ENCODE measurements around the gene KRTAP5-5. TPM values are rescaled to one million over a fixed set of nuclear protein-coding genes. Genes with fewer than 3 reads are reported as not detected.
"Not testable (repeated sequence)": the region's sequence is repeated elsewhere in the genome, so short reads cannot be mapped to it uniquely, and the experiment has no call there.

Gene KRTAP5-5
- total and polyA plus RNA-seq, 7 experiments from 2014 or later: not detected

- POLR2A ChIA-PET: no interaction called here
- H3K27ac ChIP-seq (ENCODE audit: low read depth, low read length): no peak overlapping the region
- Mint-ChIP-seq H3K4me3 (no peak overlapping the region), H3K36me3 (no peaks in the 10 kb centered on the region), H3K27ac (no peak overlapping the region), H3K4me1 (peaks cover 5 to 14% (median 8%) of the 10 kb centered on the region in 7 donors), H3K9me3 (no peaks in the 10 kb centered on the region), H3K27me3 (peaks cover 42 to 79% (median 52%) of the 10 kb centered on the region in 5 donors)
- ATAC-seq (no peak), DNase-seq (no peak)
- intact Hi-C loops (cut with micrococcal nuclease): no loop called here
- CTCF ChIA-PET: interaction anchor here (0.6 to 0.9 kb wide), 3 partner anchors 11 to 512 kb away, joined by 3 to 4 read pairs (median 3); partner anchors contain the start of gene DUSP8
- H3K9me3 ChIP-seq (ENCODE audit: control insufficient read depth in 2 of 3, low read length in 3 of 3): no peaks in the 10 kb centered on the region
- H3K27me3 ChIP-seq (ENCODE audit: control insufficient read depth in 2 of 2, insufficient read depth in 2 of 2, low read length in 2 of 2): no peaks in the 10 kb centered on the region
- no peak overlapping the region for H3K4me3 ChIP-seq (ENCODE audit: low read length)
- no peaks in the 10 kb centered on the region for H3K36me3 ChIP-seq (ENCODE audit: control insufficient read depth in 2 of 3, insufficient read depth in 3 of 3, low read length in 3 of 3)
- H3K4me1 ChIP-seq (ENCODE audit: control insufficient read depth in 2 of 2, insufficient read depth in 2 of 2, low read length in 2 of 2): peaks cover 0 to 5% of the 10 kb centered on the region in 2 donors
Measured at GRCh38 chr11:1597331-1597993, 32.1 kb upstream of the KRTAP5-5 start.

- no peak for DNase-seq
- CTCF ChIA-PET: interaction anchor here (0.6 to 0.9 kb wide), 4 partner anchors 9 to 513 kb away, joined by 3 to 5 read pairs (median 4); partner anchors contain the start of gene DUSP8
- H3K27ac Mint-ChIP-seq: peak within 1 kb of the TSS in 1 of 9 donors; percentile 28
- H3K27me3 Mint-ChIP-seq: peaks cover 44 to 77% (median 53%) of the 10 kb centered on the region in 5 donors
- Histone ChIP-seq H3K4me1 (ENCODE audit: control insufficient read depth in 2 of 2, insufficient read depth in 2 of 2, low read length in 2 of 2) (peaks cover 0 to 5% of the 10 kb centered on the region in 2 donors), H3K27ac (ENCODE audit: low read depth, low read length) (no peak within 1 kb of the TSS), H3K36me3 (ENCODE audit: control insufficient read depth in 2 of 3, insufficient read depth in 3 of 3, low read length in 3 of 3) (no peaks in the 10 kb centered on the region), H3K27me3 (ENCODE audit: control insufficient read depth in 2 of 2, insufficient read depth in 2 of 2, low read length in 2 of 2) (no peaks in the 10 kb centered on the region), H3K4me3 (ENCODE audit: low read length) (no peak within 1 kb of the TSS), H3K9me3 (ENCODE audit: control insufficient read depth in 2 of 3, low read length in 3 of 3) (no peaks in the 10 kb centered on the region)
- no peak within 1 kb of the TSS for H3K4me3 Mint-ChIP-seq
- POLR2A ChIA-PET: no interaction called here
- H3K9me3 Mint-ChIP-seq: no peaks in the 10 kb centered on the region
- ATAC-seq: no peak
- H3K4me1 Mint-ChIP-seq: peaks cover 5 to 14% (median 8%) of the 10 kb centered on the region in 7 donors
- intact Hi-C loops (cut with micrococcal nuclease): no loop called here
- H3K36me3 Mint-ChIP-seq: no peaks in the 10 kb centered on the region
Measured at GRCh38 chr11:1597994-1598380, 31.6 kb upstream of the KRTAP5-5 start, which contains the start of gene KRTAP5-2. KRTAP5-2 (minus strand) TSS chr11:1598294; CDS start chr11:1598250, 44 bp downstream.

GRCh38 chr11:1598406-1598805, 31.2 kb upstream of the KRTAP5-5 start:
- H3K27me3 ChIP-seq (ENCODE audit: control insufficient read depth in 2 of 2, insufficient read depth in 2 of 2, low read length in 2 of 2); H3K36me3 Mint-ChIP-seq; H3K9me3 Mint-ChIP-seq; H3K4me1 ChIP-seq (ENCODE audit: control insufficient read depth in 2 of 2, insufficient read depth in 2 of 2, low read length in 2 of 2); intact Hi-C loops (cut with micrococcal nuclease); DNase-seq; H3K4me3 ChIP-seq (ENCODE audit: low read length); H3K36me3 ChIP-seq (ENCODE audit: control insufficient read depth in 2 of 3, insufficient read depth in 3 of 3, low read length in 3 of 3); ATAC-seq; H3K9me3 ChIP-seq (ENCODE audit: control insufficient read depth in 2 of 3, low read length in 3 of 3); H3K4me3 Mint-ChIP-seq; POLR2A ChIA-PET; H3K27ac ChIP-seq (ENCODE audit: low read depth, low read length): not testable (repeated sequence)
- CTCF ChIA-PET: interaction anchor here (0.6 to 0.9 kb wide), 3 partner anchors 9 to 26 kb away, joined by 3 to 5 read pairs (median 3); partner anchors contain the start of gene DUSP8
- peaks cover 46 to 77% (median 57%) of the 10 kb centered on the region in 5 donors for H3K27me3 Mint-ChIP-seq
- H3K4me1 Mint-ChIP-seq: peaks cover 5 to 14% (median 8%) of the 10 kb centered on the region in 7 donors
- H3K27ac Mint-ChIP-seq: peak overlapping the region in 1 of 9 donors; percentile 28

- Histone ChIP-seq H3K4me3 (ENCODE audit: low read length) (no peak overlapping the region), H3K4me1 (ENCODE audit: control insufficient read depth in 2 of 2, insufficient read depth in 2 of 2, low read length in 2 of 2) (peaks cover 0 to 5% of the 10 kb centered on the region in 2 donors), H3K36me3 (ENCODE audit: control insufficient read depth in 2 of 3, insufficient read depth in 3 of 3, low read length in 3 of 3) (no peaks in the 10 kb centered on the region), H3K9me3 (ENCODE audit: control insufficient read depth in 2 of 3, low read length in 3 of 3) (no peaks in the 10 kb centered on the region), H3K27ac (ENCODE audit: low read depth, low read length) (no peak overlapping the region), H3K27me3 (ENCODE audit: control insufficient read depth in 2 of 2, insufficient read depth in 2 of 2, low read length in 2 of 2) (no peaks in the 10 kb centered on the region)
- Mint-ChIP-seq H3K27ac (no peak overlapping the region), H3K4me3 (no peak overlapping the region), H3K27me3 (peaks cover 46 to 80% (median 57%) of the 10 kb centered on the region in 5 donors), H3K36me3 (no peaks in the 10 kb centered on the region), H3K4me1 (peaks cover 5 to 14% (median 8%) of the 10 kb centered on the region in 7 donors), H3K9me3 (no peaks in the 10 kb centered on the region)
- POLR2A ChIA-PET: no interaction called here
- ATAC-seq (no peak), DNase-seq (no peak)
- CTCF ChIA-PET: interaction anchor here (0.9 kb wide), 1 partner anchor 24 kb away, joined by 3 read pairs; no protein-coding TSS in a partner anchor
- intact Hi-C loops (cut with micrococcal nuclease): no loop called here
Measured at GRCh38 chr11:1598816-1599215, 30.8 kb upstream of the KRTAP5-5 start.

DNA sequence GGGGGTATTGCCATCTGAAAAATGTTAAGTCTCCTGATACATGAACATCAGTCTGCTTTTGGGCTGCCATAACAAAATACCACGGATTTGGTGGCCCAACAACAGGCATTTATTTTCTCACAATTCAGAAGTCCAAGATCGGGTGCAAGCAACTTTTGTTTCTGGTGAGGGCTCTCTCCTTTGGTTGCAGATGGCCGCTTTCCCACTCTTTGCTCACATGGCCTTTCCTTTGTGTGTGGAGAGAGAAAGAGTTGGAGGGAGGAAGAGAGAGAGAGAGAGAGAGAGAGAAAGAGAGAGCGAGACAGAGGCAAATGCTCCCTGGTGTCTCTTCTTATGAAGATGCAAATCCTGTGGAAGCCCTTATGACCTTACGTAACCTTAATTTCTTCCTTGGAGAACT, 28.9 kb upstream of the KRTAP5-5 start:
- no peak overlapping the region for H3K4me3 Mint-ChIP-seq
- Histone ChIP-seq H3K4me1 (ENCODE audit: control insufficient read depth in 2 of 2, insufficient read depth in 2 of 2, low read length in 2 of 2) (peaks cover 0 to 4% of the 10 kb centered on the region in 2 donors), H3K27me3 (ENCODE audit: control insufficient read depth in 2 of 2, insufficient read depth in 2 of 2, low read length in 2 of 2) (peaks cover 0 to 4% of the 10 kb centered on the region in 2 donors), H3K4me3 (ENCODE audit: low read length) (no peak overlapping the region), H3K27ac (ENCODE audit: low read depth, low read length) (no peak overlapping the region), H3K9me3 (ENCODE audit: control insufficient read depth in 2 of 3, low read length in 3 of 3) (no peaks in the 10 kb centered on the region), H3K36me3 (ENCODE audit: control insufficient read depth in 2 of 3, insufficient read depth in 3 of 3, low read length in 3 of 3) (no peaks in the 10 kb centered on the region)
- ChIA-PET CTCF (interaction anchor here (0.6 kb wide), 1 partner anchor 28 kb away, joined by 4 read pairs; no protein-coding TSS in a partner anchor), POLR2A (no interaction called here)
- intact Hi-C loops (cut with micrococcal nuclease): no loop called here
- no peaks in the 10 kb centered on the region for H3K36me3 Mint-ChIP-seq
- peaks cover 46 to 70% (median 56%) of the 10 kb centered on the region in 5 donors for H3K27me3 Mint-ChIP-seq
- no peaks in the 10 kb centered on the region for H3K9me3 Mint-ChIP-seq
- ATAC-seq (no peak), DNase-seq (no peak)
- peaks cover under 1 to 8% (median 3%) of the 10 kb centered on the region in 7 donors for H3K4me1 Mint-ChIP-seq
- H3K27ac Mint-ChIP-seq: no peak overlapping the region

- H3K9me3 Mint-ChIP-seq; DNase-seq; H3K4me3 Mint-ChIP-seq; H3K36me3 Mint-ChIP-seq; intact Hi-C loops (cut with micrococcal nuclease); H3K27ac ChIP-seq (ENCODE audit: low read depth, low read length); H3K4me1 Mint-ChIP-seq; H3K4me1 ChIP-seq (ENCODE audit: control insufficient read depth in 2 of 2, insufficient read depth in 2 of 2, low read length in 2 of 2); H3K4me3 ChIP-seq (ENCODE audit: low read length); POLR2A ChIA-PET; H3K9me3 ChIP-seq (ENCODE audit: control insufficient read depth in 2 of 3, low read length in 3 of 3); CTCF ChIA-PET; H3K27me3 ChIP-seq (ENCODE audit: control insufficient read depth in 2 of 2, insufficient read depth in 2 of 2, low read length in 2 of 2); H3K36me3 ChIP-seq (ENCODE audit: control insufficient read depth in 2 of 3, insufficient read depth in 3 of 3, low read length in 3 of 3); H3K27ac Mint-ChIP-seq; ATAC-seq: not testable (repeated sequence)
- H3K27me3 Mint-ChIP-seq: peaks cover 44 to 66% (median 57%) of the 10 kb centered on the region in 5 donors
Measured at GRCh38 chr11:1601663-1602062, 27.9 kb upstream of the KRTAP5-5 start.
